GM19239 (cell line): ENCODE data around the gene TBC1D13.
"Not testable (repeated sequence)": the region's sequence is repeated elsewhere in the genome, so short reads cannot be mapped to it uniquely, and the experiment has no call there.

Source experiments
- DNase-seq: peaks from one replicate; pipeline ENCODE4 v3.0.0; 2011; ENCODE audit warnings: low spot score; ENCODE audit not compliant: insufficient read length
- FAIRE-seq: peaks from 2 replicates; lab custom pipeline; 2011; peaks lifted over from hg19 to GRCh38; lab: Jason Lieb, UNC

Gene TBC1D13

DNA sequence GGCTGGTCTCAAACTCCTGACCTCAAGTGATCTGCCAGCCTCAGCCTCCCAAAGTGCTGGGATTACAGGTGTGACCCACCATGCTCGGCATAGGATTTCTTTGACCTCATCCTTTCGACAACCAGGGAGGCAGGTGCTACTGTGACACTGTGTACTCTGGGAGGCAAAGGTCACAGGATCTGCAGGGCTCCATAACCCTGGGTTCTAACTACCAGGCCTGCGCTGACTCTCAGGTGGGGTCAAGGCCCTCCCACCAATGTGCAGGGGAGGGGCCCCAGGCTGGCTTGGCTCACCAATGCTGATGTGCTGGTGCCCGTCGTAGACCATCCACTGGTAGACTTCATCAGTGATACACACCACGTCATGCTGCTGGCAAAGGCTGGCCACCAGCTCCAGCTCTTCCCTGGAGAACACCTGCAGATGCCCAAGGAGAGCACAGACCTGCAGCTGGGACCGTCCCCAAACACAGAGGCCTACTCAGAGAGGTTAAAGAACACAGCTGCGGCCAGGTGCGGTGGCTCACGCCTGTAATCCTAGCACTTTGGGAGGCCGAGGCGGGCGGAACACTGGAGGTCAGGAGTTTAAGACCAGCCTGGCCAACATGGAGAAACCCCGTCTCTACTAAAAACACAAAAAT, 49.6 kb downstream of the TBC1D13 start:
- no peak for DNase-seq
- FAIRE-seq = no peak

DNA sequence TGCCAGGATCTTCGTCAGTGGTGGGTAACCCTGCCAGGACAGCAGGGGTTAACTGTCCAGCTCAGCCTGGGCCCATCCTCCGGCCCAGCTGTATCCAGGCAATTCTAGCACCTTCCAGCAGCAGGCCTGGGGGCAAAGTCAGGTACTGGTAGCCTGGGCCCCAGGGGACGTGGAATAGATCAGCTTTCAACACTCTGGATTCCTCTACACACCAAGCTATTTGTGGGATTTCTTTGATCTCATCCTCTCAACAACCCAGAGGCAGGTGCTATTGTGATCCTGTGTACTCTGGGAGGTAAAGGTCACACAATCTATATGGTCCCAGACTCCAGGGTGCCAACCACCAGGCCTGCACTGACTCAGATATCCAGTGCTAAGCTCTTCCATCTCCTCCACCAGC, 51.3 kb downstream of the TBC1D13 start:
- DNase-seq (no peak), FAIRE-seq (no peak)

DNA sequence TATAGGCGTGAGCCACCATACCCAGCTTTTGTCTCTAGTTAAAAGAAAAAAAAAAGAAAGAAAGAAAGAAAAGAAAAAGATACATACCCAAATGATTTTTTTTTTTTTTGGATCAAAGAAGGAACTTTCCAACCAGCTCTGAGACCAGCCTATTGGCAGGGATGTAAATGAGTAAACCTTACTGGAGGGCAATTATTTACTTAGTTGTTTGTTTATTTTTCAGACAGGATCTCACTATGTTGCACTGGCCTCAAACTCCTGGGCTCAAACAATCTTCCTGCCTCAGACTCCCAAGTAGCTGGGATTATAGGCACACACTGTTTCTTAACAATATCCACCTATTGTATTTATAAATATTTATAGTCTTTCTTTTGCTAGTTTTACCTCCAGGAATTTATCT, 53.5 kb downstream of the TBC1D13 start:
- DNase-seq = no peak
- FAIRE-seq = no peak

DNA sequence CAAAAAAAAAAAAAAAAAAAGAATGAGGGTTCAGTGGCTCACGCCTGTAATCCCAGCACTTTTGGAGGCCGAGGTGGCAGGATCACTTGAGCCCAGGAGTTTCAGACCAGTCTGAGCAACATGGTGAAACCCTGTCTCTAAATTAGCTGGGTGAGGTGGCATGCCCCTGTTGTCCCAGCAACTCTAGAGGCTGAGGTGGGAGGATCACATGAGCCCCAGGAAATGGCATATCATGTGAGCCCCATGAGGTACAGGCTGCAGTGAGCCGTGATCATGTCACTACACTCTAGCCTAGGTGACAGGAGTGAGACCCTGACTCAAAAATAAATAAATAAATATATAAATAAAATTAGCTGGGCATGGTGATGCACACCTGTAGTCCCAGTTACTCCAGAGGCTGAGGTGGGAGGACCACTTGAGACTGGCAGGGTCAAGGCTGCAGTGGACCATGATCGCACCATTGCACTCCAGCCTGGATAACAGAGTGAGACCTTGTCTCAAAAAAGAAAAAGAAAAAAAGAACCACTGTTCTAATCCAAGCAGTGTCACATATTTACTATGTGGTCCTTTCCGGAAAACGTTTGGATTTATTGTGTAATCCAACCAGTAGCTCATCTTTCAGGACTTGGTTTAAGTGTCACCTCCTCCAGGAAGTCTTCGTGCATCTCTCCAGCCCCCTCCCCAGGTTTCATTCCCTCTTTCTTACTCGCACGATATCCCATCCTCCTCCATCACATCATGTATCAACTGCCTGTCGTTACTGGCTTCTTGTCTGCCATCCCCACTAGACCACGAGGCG, 54.8 kb downstream of the TBC1D13 start:
- FAIRE-seq (no peak), DNase-seq (no peak)

DNA sequence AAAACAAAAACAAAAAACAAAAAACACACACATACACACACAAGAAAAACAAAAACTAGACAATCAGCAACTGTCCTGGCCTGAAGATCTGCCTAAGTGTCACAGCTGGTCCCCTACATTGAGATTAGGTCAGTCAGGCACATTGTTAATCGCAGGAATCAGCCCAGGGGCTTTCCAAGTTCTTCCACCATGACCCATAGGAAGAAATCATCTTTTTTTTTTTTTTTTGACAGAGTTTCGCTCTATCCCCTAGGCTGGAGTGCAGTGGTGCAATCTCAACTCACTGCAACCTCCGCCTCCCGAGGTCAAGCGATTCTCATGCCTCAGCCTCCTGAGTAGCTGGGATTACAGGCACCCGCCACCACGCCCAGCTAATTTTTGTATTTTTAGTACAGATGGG, 56.1 kb downstream of the TBC1D13 start:
- FAIRE-seq, DNase-seq: not testable (repeated sequence)

DNA sequence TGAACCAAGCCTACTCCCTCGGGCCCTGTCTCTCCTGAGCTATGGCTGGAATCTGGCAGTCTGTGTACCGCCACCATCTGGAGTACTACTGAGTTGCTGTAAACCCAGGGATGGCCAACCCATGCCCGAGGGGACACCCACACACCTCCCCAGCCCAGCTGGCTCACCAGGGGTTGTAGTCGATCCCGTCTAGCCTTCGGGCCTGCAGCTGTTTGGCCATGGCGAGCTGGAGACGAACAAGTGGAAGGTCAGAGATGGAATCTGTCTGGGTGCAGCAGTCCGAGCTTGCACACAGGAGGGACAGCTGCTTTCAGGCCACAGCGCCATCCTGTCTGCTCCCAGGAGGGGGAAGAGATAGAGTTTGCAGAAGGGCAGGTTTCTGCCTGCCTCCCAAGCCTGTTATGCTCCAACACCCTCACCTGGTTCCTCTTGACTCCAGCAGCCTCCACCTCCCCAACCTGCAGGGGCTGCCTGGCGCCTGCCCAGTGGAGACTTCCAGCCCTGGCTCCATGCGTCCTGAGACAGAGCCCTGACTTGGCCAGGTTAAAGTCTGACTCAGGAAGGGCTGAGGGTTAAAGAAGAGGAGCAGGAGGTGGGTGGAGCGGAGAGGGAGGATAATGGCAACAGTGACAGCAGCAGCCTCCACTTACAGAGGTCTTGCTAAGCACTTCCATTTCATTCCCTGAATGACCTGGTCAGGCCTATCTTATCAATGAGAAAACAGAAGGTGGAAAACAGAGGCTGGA, 58.3 kb downstream of the TBC1D13 start:
- FAIRE-seq (no peak), DNase-seq (no peak)

DNA sequence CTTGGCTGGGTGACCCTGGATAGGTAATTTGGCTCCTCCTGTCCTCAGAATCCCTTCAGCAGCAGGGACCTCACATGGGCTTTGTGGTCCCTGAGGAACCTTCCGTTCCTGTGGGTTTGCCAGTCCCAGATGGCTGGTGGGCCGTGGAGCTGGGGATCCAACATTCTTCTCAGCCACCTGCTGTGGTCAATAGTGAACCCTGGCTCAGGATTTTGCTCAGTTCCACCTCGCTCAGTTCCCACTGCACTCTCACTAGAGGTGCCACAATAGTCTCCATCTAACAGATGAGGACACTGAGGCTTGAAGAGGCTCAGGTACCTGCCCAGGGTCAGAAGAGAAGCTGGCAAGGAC, 59.6 kb downstream of the TBC1D13 start:
- FAIRE-seq (no peak), DNase-seq (no peak)

DNA sequence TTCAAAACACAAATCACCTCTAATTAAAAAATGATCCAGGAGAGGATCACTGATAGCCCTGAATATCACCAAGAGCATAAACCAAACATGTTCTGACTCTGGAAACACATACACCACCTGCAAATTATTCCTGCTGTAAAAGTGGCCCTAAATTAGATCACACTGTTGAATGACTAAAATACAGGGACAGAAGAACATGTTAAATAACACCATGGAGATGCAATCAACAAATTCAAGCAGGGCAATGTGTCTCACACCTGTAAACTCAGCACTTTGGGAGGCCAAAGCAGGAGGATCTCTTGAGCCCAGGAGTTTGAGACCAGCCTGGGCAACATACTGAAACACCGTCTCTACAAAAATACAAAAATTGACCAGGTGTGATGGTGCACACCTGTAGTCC, 60.8 kb downstream of the TBC1D13 start:
- DNase-seq (no peak), FAIRE-seq (no peak)

DNA sequence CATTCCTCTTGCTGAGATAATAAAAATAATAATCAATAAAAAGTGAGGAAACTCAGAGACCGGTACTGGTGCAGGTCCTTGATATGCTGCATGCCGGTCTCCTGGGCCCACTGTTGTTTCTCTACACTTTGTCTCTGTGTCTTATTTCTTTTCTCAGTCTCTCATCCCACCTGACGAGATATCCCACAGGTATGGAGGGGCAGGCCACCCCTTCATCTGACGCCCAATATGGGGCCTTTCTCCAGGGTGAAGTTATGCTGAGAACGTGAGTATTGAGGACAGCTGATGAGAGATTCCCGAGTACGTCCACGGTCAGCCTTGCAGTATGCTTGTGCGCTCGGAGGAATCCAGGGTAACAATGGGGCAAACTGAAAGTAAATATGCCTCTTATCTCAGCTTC, 64.0 kb downstream of the TBC1D13 start:
- FAIRE-seq, DNase-seq: not testable (repeated sequence)

DNA sequence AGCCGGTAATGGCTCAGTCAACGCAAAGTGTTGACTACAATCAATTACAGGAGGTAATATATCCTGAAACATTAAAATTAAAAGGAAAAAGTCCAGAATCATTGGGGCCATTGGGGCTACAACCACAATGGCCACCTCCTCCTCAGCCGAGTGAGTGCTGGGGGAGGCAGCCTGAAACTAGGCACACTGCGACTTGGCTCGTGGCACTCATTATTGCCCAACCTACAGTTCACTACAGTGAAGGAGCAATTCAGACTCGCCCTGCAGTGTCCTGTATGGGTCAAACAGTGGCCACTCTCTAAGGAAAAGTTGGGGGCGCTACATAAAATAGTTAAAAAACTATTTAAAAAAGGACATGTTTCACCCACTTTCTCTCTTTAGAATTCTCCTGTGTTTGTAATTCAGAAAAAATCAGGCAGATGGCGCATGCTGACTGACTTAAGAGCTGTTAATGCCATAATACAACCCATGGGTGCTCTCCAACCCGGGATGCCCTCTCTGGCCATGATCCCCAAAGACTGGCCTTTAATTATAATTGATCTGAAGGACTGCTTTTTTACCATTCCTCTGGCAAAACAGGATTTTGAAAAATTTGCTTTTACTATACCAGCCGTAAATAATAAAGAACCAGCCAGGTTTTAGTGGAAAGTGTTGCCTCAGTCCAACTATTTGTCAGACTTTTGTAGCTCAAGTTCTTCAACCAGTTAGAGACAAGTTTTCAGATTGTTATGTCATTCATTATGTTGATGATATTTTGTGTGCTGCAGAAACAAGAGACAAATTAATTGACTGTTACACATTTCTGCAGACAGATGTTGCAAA, 64.9 kb downstream of the TBC1D13 start:
- DNase-seq, FAIRE-seq: not testable (repeated sequence)

DNA sequence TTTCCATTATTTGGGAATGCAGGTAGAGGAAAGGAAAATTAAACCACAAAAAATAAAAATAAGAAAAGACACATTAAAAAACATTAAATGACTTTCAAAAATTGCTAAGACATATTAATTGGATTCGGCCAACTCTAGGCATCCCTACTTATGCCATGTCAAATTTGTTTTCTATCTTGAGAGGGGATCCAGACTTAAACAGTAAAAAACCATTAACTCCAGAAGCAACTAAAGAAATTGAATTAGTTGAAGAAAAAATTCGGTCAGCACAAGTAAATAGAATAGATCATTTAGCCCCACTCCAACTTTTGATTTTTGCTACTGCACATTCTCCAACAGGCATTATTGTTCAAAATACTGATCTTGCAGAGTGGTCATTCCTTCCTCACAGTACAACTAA, 65.6 kb downstream of the TBC1D13 start:
- not testable (repeated sequence) for DNase-seq, FAIRE-seq

DNA sequence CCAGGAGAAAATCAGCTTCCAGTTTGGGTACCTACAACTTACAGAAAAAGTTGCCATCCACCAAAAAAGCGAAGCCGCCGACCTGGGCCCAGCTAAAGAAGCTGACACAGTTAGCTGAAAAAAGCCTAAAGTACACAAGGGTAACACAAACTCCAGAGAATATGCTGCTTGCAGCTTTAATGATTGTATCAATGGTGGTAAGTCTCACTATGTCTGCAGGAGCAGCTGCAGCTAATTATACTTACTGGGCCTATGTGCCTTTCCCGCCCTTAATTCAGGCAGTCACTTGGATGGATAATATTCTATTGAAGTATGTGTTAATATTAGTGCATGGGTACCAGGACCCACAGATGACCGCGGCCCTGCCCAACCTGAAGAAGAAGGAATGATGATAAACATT, 67.4 kb downstream of the TBC1D13 start:
- not testable (repeated sequence) for DNase-seq, FAIRE-seq

DNA sequence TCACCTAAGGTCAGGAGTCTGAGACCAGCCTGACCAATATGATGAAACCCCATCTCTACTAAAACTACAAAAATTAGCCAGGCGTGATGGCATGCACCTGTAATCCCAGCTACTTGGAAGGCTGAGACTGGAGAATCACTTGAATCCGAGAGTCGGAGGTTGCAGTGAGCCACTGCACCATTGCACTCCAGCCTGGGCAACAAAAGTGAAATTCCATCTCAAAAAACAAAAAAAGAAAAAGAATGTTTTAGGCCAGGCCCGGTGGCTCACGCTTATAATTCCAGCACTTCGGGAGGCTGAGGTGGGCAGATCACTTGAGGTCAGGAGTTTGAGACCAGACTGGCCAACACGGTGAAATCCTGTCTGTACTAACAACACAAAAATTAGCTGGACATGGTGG, 71.4 kb downstream of the TBC1D13 start:
- not testable (repeated sequence) for FAIRE-seq, DNase-seq
